Activated naive CD4-positive, alpha-beta T cell treated with anti-CD3 and anti-CD28 coated beads, Interleukin-2, amount 50 U/mL, for 72 hours (primary cell): Measurements from ENCODE around the gene PITX1. TPM values are rescaled to one million over a fixed set of nuclear protein-coding genes. Genes with fewer than 3 reads are reported as not detected.

Experiments used
- ATAC-seq, 2 donors: fragments of 150-1000 bp; cut with Tn5 transposase; 2 replicates each; pipeline ENCODE4 v1.10.0; 2021; ENCODE audit warnings: mild to moderate bottlenecking in 2 of 2, moderate library complexity in 2 of 2
- DNase-seq, 2 donors: peaks; one replicate each; pipeline ENCODE4 v3.0.0; 2021 to 2022; ENCODE audit warnings: low spot score in 2 of 2
- H3K27ac Mint-ChIP-seq, 2 donors: one replicate each; pipeline ENCODE4 v1.8.0; 2022; ENCODE audit warnings: mild to moderate bottlenecking in 2 of 2, mixed read lengths in 2 of 2
- H3K36me3 Mint-ChIP-seq, 2 donors: one replicate each; pipeline ENCODE4 v1.8.0; 2022; ENCODE audit warnings: mixed read lengths in 2 of 2
- H3K9me3 Mint-ChIP-seq, 2 donors: one replicate each; pipeline ENCODE4 v1.8.0; 2022; ENCODE audit warnings: mixed read lengths in 2 of 2
- total RNA-seq, 2 donors: library from RNA; stranded (reverse); gene quantifications; one replicate each; pipeline ENCODE4 v1.2.3, GENCODE V29; 2022

PITX1 gene
- total RNA-seq, 2 donors from 2014 or later, result 0.62 TPM; not detected in 1

- ATAC-seq, result no peak
- Mint-ChIP-seq H3K27ac (no peak overlapping the region), H3K9me3 (no peaks in the 10 kb centered on the region), H3K36me3 (no peaks in the 10 kb centered on the region)
- no peak for DNase-seq
Measured at GRCh38 chr5:134989266-134989830, 44.7 kb downstream of the PITX1 start.

GRCh38 chr5:134982230-134982629, 51.8 kb downstream of the PITX1 start:
- Mint-ChIP-seq H3K9me3 (peaks cover 30 to 43% of the 10 kb centered on the region in 2 donors), H3K36me3 (peaks cover 28 to 40% of the 10 kb centered on the region in 2 donors), H3K27ac (no peak overlapping the region)
- ATAC-seq, result no peak
- DNase-seq, result no peak

GRCh38 chr5:134979416-134979815, 54.6 kb downstream of the PITX1 start:
- ATAC-seq, result no peak
- DNase-seq, result no peak
- Mint-ChIP-seq H3K9me3 (peaks cover 31 to 51% of the 10 kb centered on the region in 2 donors), H3K36me3 (peaks cover 45 to 59% of the 10 kb centered on the region in 2 donors), H3K27ac (no peak overlapping the region)

Other genes with a start within 250 kb of the PITX1 start
- gene C5orf24, start 188.3 kb downstream of the PITX1 start, total RNA-seq, result 10 to 100 TPM; 32.5 to 36.9 TPM
- 10 to 100 TPM; 20.1 to 31.8 TPM for gene TXNDC15, start 159.9 kb downstream of the PITX1 start, total RNA-seq
- 10 to 100 TPM in 1 of 2 donors, 1 to 10 TPM in 1; 5.7 to 14.1 TPM for gene PCBD2, start 129.1 kb downstream of the PITX1 start, total RNA-seq
- under 1 TPM; 0.23 to 0.51 TPM for gene CATSPER3, start 66.3 kb downstream of the PITX1 start, total RNA-seq